Brain microvascular endothelial cell (primary cell): ENCODE measurements around the gene DYNC2I2.
"Not testable (repeated sequence)": the region's sequence is repeated elsewhere in the genome, so short reads cannot be mapped to it uniquely, and the experiment has no call there.

Experiments
- DNase-seq: peaks from one replicate; pipeline ENCODE4 v3.0.0-alpha.2; 2020
- H3K27ac ChIP-seq: fragments of 250-450 bp; sonication (Bioruptor Pico); 2 replicates; pipeline ENCODE4 v1.5.1; 2020; ENCODE audit warnings: mild to moderate bottlenecking, moderate library complexity
- H3K27me3 ChIP-seq: fragments of 250-450 bp; sonication (Bioruptor Pico); replicated peaks from 2 replicates; pipeline ENCODE4 v1.5.1; 2020; ENCODE audit warnings: mild to moderate bottlenecking
- H3K36me3 ChIP-seq: fragments of 250-450 bp; sonication (Bioruptor Pico); replicated peaks from 2 replicates; pipeline ENCODE4 v1.5.1; 2020; ENCODE audit warnings: mild to moderate bottlenecking
- H3K4me3 ChIP-seq: 2 replicates; pipeline ENCODE4 v1.5.1; 2011; ENCODE audit warnings: low read depth, mild to moderate bottlenecking, control low read depth, low read length, moderate library complexity
- CTCF ChIP-seq: IDR thresholded peaks from 2 replicates; pipeline ENCODE4 v1.5.1; 2011; ENCODE audit warnings: low read depth, mild to moderate bottlenecking, moderate library complexity, low read length, control low read depth, inconsistent platforms; ENCODE audit errors: missing control alignments
- in situ Hi-C: cut with HindIII; loops from 2 replicates; pipeline ENCODE4 v1.10.0; 2017; ENCODE audit warnings: low sequenced_read_pairs, low pct_ligation_motif_present

The DYNC2I2 gene

GRCh38 chr9:128694344-128694743 is 37.7 kb upstream of the DYNC2I2 start:
- Histone ChIP-seq H3K36me3 (peaks cover 55% of the 10 kb centered on the region), H3K27ac (no peak overlapping the region)

GRCh38 chr9:128693738-128694137 is 37.1 kb upstream of the DYNC2I2 start:
- H3K27ac ChIP-seq, in situ Hi-C loops, DNase-seq, H3K4me3 ChIP-seq, H3K27me3 ChIP-seq: not testable (repeated sequence)
- H3K36me3 ChIP-seq, result peaks cover 55% of the 10 kb centered on the region

More at GRCh38 chr9:128694344-128694743, 37.7 kb upstream of the DYNC2I2 start:
- no peaks in the 10 kb centered on the region for H3K27me3 ChIP-seq
- DNase-seq, result no peak
- no peak overlapping the region for H3K4me3 ChIP-seq
- TF ChIP-seq CTCF, result no peak
- in situ Hi-C loops, result no loop called here

- TF ChIP-seq CTCF, result no peak
- no peak for DNase-seq
- in situ Hi-C loops, result no loop called here
- Histone ChIP-seq H3K27ac (no peak overlapping the region), H3K36me3 (peaks cover 37% of the 10 kb centered on the region), H3K4me3 (peak overlapping the region; percentile 91), H3K27me3 (no peaks in the 10 kb centered on the region)
These were observed 34.0 kb upstream of the DYNC2I2 start for GRCh38 chr9:128690684-128691034.

GRCh38 chr9:128689820-128690683 is 33.4 kb upstream of the DYNC2I2 start:
- no peak for TF ChIP-seq CTCF
- H3K4me3 ChIP-seq, result peak overlapping the region; percentile 91
- H3K36me3 ChIP-seq, result peaks cover 34% of the 10 kb centered on the region
- in situ Hi-C loops, result no loop called here
- H3K27ac ChIP-seq, result peak overlapping the region; percentile 60
- no peaks in the 10 kb centered on the region for H3K27me3 ChIP-seq
- no peak for DNase-seq

- Histone ChIP-seq H3K27me3 (no peaks in the 10 kb centered on the region), H3K36me3 (peaks cover 32% of the 10 kb centered on the region), H3K4me3 (peak overlapping the region; percentile 91), H3K27ac (peak overlapping the region; percentile 72)
- DNase-seq, result peak; percentile 8
- in situ Hi-C loops, result no loop called here
- TF ChIP-seq CTCF, result no peak
These were observed 32.7 kb upstream of the DYNC2I2 start for GRCh38 chr9:128689293-128689774.

- Histone ChIP-seq H3K36me3 (peaks cover 25% of the 10 kb centered on the region), H3K27ac (peak within 1 kb of the TSS; percentile 77), H3K27me3 (no peaks in the 10 kb centered on the region), H3K4me3 (peak within 1 kb of the TSS; percentile 91)
- no peak for TF ChIP-seq CTCF
- in situ Hi-C loops, result no loop called here
- DNase-seq, result peak; percentile 75
These were observed 32.0 kb upstream of the DYNC2I2 start, which contains the start of gene SET for GRCh38 chr9:128688501-128689292. Gene SET (plus strand): TSS chr9:128689222. CDS start chr9:128689583, 361 bp downstream.
